ENCODE data around the gene EBF4. TPM values are rescaled to one million over a fixed set of nuclear protein-coding genes. Genes with fewer than 3 reads are reported as not detected.

Gene EBF4
- total and polyA plus RNA-seq, 2 of the 8 experiments (the other 6 are each of a cell fraction or from before 2014, with no cell fraction given) = 1.2 to 2.9 TPM

DNA sequence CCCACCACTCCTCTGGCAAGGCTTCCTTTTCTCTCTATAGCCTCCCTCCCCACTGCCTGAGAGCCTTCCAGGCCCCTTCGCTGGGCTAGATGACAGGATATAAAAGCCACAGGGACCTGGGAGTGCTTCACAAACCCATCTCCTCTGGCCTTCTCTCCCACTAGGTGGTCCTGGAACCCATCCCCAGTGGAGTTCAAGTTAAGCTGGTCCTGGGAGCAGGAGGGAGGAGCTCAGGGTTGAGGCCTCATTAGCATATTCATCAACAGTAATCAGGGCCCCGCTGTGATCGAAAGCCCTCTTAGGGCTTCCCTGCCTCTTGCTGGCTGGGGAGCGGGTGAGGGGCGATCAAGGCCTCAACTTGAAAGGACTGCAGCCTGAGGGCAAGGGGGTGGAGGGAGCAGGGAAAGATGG is 9.1 kb downstream of the EBF4 start (continued):
- TF ChIP-seq, protein P1, sequence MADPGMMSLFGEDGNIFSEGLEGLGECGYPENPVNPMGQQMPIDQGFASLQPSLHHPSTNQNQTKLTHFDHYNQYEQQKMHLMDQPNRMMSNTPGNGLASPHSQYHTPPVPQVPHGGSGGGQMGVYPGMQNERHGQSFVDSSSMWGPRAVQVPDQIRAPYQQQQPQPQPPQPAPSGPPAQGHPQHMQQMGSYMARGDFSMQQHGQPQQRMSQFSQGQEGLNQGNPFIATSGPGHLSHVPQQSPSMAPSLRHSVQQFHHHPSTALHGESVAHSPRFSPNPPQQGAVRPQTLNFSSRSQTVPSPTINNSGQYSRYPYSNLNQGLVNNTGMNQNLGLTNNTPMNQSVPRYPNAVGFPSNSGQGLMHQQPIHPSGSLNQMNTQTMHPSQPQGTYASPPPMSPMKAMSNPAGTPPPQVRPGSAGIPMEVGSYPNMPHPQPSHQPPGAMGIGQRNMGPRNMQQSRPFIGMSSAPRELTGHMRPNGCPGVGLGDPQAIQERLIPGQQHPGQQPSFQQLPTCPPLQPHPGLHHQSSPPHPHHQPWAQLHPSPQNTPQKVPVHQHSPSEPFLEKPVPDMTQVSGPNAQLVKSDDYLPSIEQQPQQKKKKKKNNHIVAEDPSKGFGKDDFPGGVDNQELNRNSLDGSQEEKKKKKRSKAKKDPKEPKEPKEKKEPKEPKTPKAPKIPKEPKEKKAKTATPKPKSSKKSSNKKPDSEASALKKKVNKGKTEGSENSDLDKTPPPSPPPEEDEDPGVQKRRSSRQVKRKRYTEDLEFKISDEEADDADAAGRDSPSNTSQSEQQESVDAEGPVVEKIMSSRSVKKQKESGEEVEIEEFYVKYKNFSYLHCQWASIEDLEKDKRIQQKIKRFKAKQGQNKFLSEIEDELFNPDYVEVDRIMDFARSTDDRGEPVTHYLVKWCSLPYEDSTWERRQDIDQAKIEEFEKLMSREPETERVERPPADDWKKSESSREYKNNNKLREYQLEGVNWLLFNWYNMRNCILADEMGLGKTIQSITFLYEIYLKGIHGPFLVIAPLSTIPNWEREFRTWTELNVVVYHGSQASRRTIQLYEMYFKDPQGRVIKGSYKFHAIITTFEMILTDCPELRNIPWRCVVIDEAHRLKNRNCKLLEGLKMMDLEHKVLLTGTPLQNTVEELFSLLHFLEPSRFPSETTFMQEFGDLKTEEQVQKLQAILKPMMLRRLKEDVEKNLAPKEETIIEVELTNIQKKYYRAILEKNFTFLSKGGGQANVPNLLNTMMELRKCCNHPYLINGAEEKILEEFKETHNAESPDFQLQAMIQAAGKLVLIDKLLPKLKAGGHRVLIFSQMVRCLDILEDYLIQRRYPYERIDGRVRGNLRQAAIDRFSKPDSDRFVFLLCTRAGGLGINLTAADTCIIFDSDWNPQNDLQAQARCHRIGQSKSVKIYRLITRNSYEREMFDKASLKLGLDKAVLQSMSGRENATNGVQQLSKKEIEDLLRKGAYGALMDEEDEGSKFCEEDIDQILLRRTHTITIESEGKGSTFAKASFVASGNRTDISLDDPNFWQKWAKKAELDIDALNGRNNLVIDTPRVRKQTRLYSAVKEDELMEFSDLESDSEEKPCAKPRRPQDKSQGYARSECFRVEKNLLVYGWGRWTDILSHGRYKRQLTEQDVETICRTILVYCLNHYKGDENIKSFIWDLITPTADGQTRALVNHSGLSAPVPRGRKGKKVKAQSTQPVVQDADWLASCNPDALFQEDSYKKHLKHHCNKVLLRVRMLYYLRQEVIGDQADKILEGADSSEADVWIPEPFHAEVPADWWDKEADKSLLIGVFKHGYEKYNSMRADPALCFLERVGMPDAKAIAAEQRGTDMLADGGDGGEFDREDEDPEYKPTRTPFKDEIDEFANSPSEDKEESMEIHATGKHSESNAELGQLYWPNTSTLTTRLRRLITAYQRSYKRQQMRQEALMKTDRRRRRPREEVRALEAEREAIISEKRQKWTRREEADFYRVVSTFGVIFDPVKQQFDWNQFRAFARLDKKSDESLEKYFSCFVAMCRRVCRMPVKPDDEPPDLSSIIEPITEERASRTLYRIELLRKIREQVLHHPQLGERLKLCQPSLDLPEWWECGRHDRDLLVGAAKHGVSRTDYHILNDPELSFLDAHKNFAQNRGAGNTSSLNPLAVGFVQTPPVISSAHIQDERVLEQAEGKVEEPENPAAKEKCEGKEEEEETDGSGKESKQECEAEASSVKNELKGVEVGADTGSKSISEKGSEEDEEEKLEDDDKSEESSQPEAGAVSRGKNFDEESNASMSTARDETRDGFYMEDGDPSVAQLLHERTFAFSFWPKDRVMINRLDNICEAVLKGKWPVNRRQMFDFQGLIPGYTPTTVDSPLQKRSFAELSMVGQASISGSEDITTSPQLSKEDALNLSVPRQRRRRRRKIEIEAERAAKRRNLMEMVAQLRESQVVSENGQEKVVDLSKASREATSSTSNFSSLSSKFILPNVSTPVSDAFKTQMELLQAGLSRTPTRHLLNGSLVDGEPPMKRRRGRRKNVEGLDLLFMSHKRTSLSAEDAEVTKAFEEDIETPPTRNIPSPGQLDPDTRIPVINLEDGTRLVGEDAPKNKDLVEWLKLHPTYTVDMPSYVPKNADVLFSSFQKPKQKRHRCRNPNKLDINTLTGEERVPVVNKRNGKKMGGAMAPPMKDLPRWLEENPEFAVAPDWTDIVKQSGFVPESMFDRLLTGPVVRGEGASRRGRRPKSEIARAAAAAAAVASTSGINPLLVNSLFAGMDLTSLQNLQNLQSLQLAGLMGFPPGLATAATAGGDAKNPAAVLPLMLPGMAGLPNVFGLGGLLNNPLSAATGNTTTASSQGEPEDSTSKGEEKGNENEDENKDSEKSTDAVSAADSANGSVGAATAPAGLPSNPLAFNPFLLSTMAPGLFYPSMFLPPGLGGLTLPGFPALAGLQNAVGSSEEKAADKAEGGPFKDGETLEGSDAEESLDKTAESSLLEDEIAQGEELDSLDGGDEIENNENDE (IDR thresholded peaks at IDR 0.05; ENCODE audit: insufficient replicate concordance, low read length) = no peak
- TF ChIP-seq JUN (IDR thresholded peaks at IDR 0.05; ENCODE audit: low read depth, low read length) (no peak), MAFK (IDR thresholded peaks at IDR 0.05; ENCODE audit: low read depth, low read length) (no peak), SIX5 (IDR thresholded peaks at IDR 0.05; ENCODE audit: low read depth, low read length) (no peak), BCL11A (IDR thresholded peaks at IDR 0.05; ENCODE audit: low read depth in 2 of 2, low read length in 2 of 2) (no peak), HDAC6 (IDR thresholded peaks at IDR 0.05; ENCODE audit: low read depth, low read length) (no peak), CREB1 (IDR thresholded peaks at IDR 0.05) (no peak), SP2 (IDR thresholded peaks at IDR 0.05; ENCODE audit: low read length) (no peak), CEBPB (IDR thresholded peaks at IDR 0.05; ENCODE audit: low read depth, low read length) (no peak), CTBP2 (IDR thresholded peaks at IDR 0.05; ENCODE audit: borderline replicate concordance, insufficient read depth, insufficient read length, low read length) (peak; percentile 75), BACH1 (IDR thresholded peaks at IDR 0.05; ENCODE audit: low read length) (no peak), EZH2 (IDR thresholded peaks at IDR 0.05; ENCODE audit: low read depth, low read length, severe bottlenecking) (no peak), SAP30 (IDR thresholded peaks at IDR 0.05; ENCODE audit: insufficient read depth, insufficient replicate concordance, low read length) (no peak)

Data from H1 (cell line).